MCF 10A (cell line): ENCODE data around the gene ZNF618. TPM values are rescaled to one million over a fixed set of nuclear protein-coding genes. Genes with fewer than 3 reads are reported as not detected.

Experiments used
- BruUV-seq: library from RNA; stranded (reverse); fragments of 400-500 nt; replicated peaks from 2 replicates; lab custom pipeline; 2021; lab: Mats Ljungman, UMichigan
- CTCF ChIA-PET: fragments of 300-600 bp; sonication (Branson Sonifier 250); formaldehyde crosslinking; extraction: SDS; loops from one replicate; lab custom pipeline; 2021; ENCODE audit warnings: antibody characterized with exemption, inconsistent platforms; lab: Yijun Ruan, JAX
- POLR2A ChIA-PET: fragments of 300-600, 350-650 bp; sonication (Branson Sonifier 250); formaldehyde crosslinking; extraction: SDS; loops from one replicate; lab custom pipeline; 2020; ENCODE audit warnings: antibody characterized with exemption, inconsistent platforms; lab: Yijun Ruan, JAX
- DNase-seq: peaks from one replicate; pipeline ENCODE4 v3.0.0-alpha.2; 2018; ENCODE audit not compliant: unreplicated experiment
- H3K27ac Mint-ChIP-seq: one replicate; pipeline ENCODE4 v1.8.0; 2022; ENCODE audit warnings: mild to moderate bottlenecking, low read depth, mixed read lengths; ENCODE audit not compliant: unreplicated experiment
- H3K27me3 Mint-ChIP-seq: one replicate; pipeline ENCODE4 v1.8.0; 2022; ENCODE audit warnings: mixed read lengths; ENCODE audit not compliant: insufficient read depth, unreplicated experiment
- H3K36me3 Mint-ChIP-seq: one replicate; pipeline ENCODE4 v1.8.0; 2022; ENCODE audit warnings: mild to moderate bottlenecking, moderate library complexity, mixed read lengths; ENCODE audit not compliant: insufficient read depth, unreplicated experiment
- H3K4me1 Mint-ChIP-seq: one replicate; pipeline ENCODE4 v1.8.0; 2022; ENCODE audit warnings: mixed read lengths; ENCODE audit not compliant: insufficient read depth, unreplicated experiment
- H3K4me3 Mint-ChIP-seq: one replicate; pipeline ENCODE4 v1.8.0; 2022; ENCODE audit warnings: mild to moderate bottlenecking, moderate library complexity, mixed read lengths; ENCODE audit not compliant: unreplicated experiment
- H3K9me3 Mint-ChIP-seq: one replicate; pipeline ENCODE4 v1.8.0; 2022; ENCODE audit warnings: mixed read lengths; ENCODE audit not compliant: unreplicated experiment
- CTCF ChIP-seq: fragments of 200-600 bp; IDR thresholded peaks from one replicate; pipeline ENCODE4 v1.8.0; 2022; ENCODE audit warnings: antibody characterized with exemption, mild to moderate bottlenecking; ENCODE audit not compliant: unreplicated experiment
- intact Hi-C: fragments of 100-400 bp; cut with micrococcal nuclease; formaldehyde crosslinking; loops from 2 replicates; pipeline ENCODE4 v1.14.1; 2022
- total RNA-seq: library from RNA; stranded (reverse); gene quantifications from 2 replicates; pipeline ENCODE4 v1.2.3, GENCODE V29; 2022

Gene ZNF618
- total RNA-seq, 1 experiment from 2014 or later, result 4.8 TPM

GRCh38 chr9:113916931-113917330 lies 40.8 kb downstream of the ZNF618 start:
- CTCF ChIA-PET, result interaction anchor here (0.5 kb wide), 1 partner anchor 22 kb away, joined by 3 read pairs; no protein-coding TSS in a partner anchor
- POLR2A ChIA-PET, result no interaction called here
- Mint-ChIP-seq H3K27ac (no peak overlapping the region), H3K27me3 (no peaks in the 10 kb centered on the region), H3K4me3 (no peak overlapping the region), H3K4me1 (no peaks in the 10 kb centered on the region), H3K9me3 (no peaks in the 10 kb centered on the region), H3K36me3 (peaks cover 8% of the 10 kb centered on the region)
- no peak for TF ChIP-seq CTCF
- DNase-seq, result no peak
- no TSS peak for BruUV-seq
- intact Hi-C loops, result no loop called here

- BruUV-seq, result no TSS peak
- peaks cover 7% of the 10 kb centered on the region for H3K9me3 Mint-ChIP-seq
- H3K27me3 Mint-ChIP-seq, result no peaks in the 10 kb centered on the region
- no peak for DNase-seq
- POLR2A ChIA-PET, result no interaction called here
- H3K27ac Mint-ChIP-seq, result no peak overlapping the region
- no peak overlapping the region for H3K4me3 Mint-ChIP-seq
- intact Hi-C loops, result no loop called here
- CTCF ChIA-PET, result interaction anchor here (0.6 kb wide), 1 partner anchor 372 kb away, joined by 3 read pairs; no protein-coding TSS in a partner anchor
- peaks cover 12% of the 10 kb centered on the region for H3K36me3 Mint-ChIP-seq
- no peaks in the 10 kb centered on the region for H3K4me1 Mint-ChIP-seq
- no peak for TF ChIP-seq CTCF
Observed at GRCh38 chr9:113918697-113919350, 42.7 kb downstream of the ZNF618 start.

- Mint-ChIP-seq H3K4me1 (no peaks in the 10 kb centered on the region), H3K36me3 (peaks cover 12% of the 10 kb centered on the region), H3K27me3 (no peaks in the 10 kb centered on the region), H3K9me3 (peaks cover 13% of the 10 kb centered on the region), H3K27ac (no peak overlapping the region), H3K4me3 (no peak overlapping the region)
- no TSS peak for BruUV-seq
- TF ChIP-seq CTCF, result no peak
- ChIA-PET CTCF (no interaction called here), POLR2A (no interaction called here)
- intact Hi-C loops, result no loop called here
- no peak for DNase-seq
Observed at GRCh38 chr9:113919382-113919781, 43.3 kb downstream of the ZNF618 start.

DNA sequence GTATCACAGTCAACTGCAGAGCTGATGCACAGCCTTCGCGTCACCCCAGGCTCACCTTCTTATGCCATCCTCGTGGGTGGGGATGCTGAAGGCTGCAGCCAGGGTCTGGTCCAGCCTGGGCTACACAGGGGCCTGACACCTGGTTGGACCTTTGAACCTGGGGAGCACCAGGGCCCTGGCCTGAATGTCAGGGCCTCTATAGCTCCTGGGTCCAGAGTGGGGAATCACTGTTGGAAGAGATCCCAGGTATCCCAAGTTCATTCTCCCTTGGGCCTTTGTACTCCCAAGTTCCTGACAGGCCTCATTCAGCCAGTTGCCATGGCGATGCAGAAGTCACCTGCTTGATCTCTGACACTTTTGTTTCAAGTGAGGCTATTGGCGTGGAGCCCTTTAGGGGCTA lies 43.8 kb downstream of the ZNF618 start:
- H3K9me3 Mint-ChIP-seq, result peaks cover 17% of the 10 kb centered on the region
- no peaks in the 10 kb centered on the region for H3K4me1 Mint-ChIP-seq
- H3K4me3 Mint-ChIP-seq, result no peak overlapping the region
- POLR2A ChIA-PET, result no interaction called here
- no peaks in the 10 kb centered on the region for H3K27me3 Mint-ChIP-seq
- no TSS peak for BruUV-seq
- peaks cover 12% of the 10 kb centered on the region for H3K36me3 Mint-ChIP-seq
- no peak for TF ChIP-seq CTCF
- no peak for DNase-seq
- CTCF ChIA-PET, result no interaction called here
- intact Hi-C loops, result no loop called here
- no peak overlapping the region for H3K27ac Mint-ChIP-seq
